ENCODE results near the gene DET1. TPM values are rescaled to one million over a fixed set of nuclear protein-coding genes. Genes with fewer than 3 reads are reported as not detected.

The DET1 gene
- polyA plus RNA-seq, 1 of the 3 experiments (the other 2 are of a cell fraction), result 4.5 TPM

DNA sequence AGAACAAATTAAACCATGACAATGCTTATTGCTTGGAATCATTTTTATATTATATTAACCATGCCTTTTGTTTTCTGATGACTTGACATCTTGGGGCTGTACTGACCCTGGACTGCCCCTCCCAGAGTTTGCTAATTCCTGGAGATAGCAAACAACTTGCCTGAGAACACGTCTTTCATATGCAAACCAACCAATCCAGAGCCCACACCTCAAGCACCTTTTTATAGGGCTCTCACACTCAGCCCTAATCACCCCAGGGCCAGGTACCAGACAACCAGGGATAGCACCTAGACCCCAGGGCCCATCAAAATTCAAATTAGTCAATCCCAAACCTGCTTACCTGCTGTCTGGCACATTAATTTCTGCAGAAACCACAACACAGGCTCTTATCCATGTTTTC, 42.0 kb downstream of the DET1 start:
- Histone ChIP-seq H3K9me3 (no peaks in the 10 kb centered on the region), H3K27ac (ENCODE audit: low read depth in 2 of 2, low read length in 1 of 2) (no peak overlapping the region), H3K4me2 (no peak overlapping the region), H3K9me2 (no peaks in the 10 kb centered on the region), H3F3A (replicated peaks; ENCODE audit: insufficient read depth) (no peaks in the 10 kb centered on the region), H2AFZ (ENCODE audit: low read depth) (no peak overlapping the region), H3K79me2 (ENCODE audit: insufficient read depth) (no peaks in the 10 kb centered on the region), H3K36me3 (replicated peaks in 1 of 2; ENCODE audit: control insufficient read depth in 1 of 2, insufficient read depth in 2 of 2, low read length in 1 of 2) (peaks cover 14 to 23% of the 10 kb centered on the region in 2 experiments), H3K9ac (no peak overlapping the region), H3K4me1 (ENCODE audit: control insufficient read depth in 1 of 2, insufficient read depth in 2 of 2, low read depth in 1 of 2, low read length in 1 of 2) (peaks cover 0 to 3% of the 10 kb centered on the region in 2 experiments; a peak in 1 of 4 replicates), H3K4me3 (ENCODE audit: low read depth in 2 of 2, low read length in 1 of 2) (no peak overlapping the region), H3K27me3 (ENCODE audit: insufficient read depth) (no peaks in the 10 kb centered on the region), H4K20me1 (ENCODE audit: insufficient read depth) (no peaks in the 10 kb centered on the region)
- TF ChIP-seq RXRA (IDR thresholded peaks at IDR 0.05; ENCODE audit: borderline replicate concordance, low read depth) (no peak), GATA2 (CRISPR knock-in tag; IDR thresholded peaks at IDR 0.05) (no peak), ELF1 (IDR thresholded peaks at IDR 0.05) (no peak), YY1 (IDR thresholded peaks at IDR 0.05; ENCODE audit: low read depth) (no peak)
- TF ChIP-seq, protein P1, sequence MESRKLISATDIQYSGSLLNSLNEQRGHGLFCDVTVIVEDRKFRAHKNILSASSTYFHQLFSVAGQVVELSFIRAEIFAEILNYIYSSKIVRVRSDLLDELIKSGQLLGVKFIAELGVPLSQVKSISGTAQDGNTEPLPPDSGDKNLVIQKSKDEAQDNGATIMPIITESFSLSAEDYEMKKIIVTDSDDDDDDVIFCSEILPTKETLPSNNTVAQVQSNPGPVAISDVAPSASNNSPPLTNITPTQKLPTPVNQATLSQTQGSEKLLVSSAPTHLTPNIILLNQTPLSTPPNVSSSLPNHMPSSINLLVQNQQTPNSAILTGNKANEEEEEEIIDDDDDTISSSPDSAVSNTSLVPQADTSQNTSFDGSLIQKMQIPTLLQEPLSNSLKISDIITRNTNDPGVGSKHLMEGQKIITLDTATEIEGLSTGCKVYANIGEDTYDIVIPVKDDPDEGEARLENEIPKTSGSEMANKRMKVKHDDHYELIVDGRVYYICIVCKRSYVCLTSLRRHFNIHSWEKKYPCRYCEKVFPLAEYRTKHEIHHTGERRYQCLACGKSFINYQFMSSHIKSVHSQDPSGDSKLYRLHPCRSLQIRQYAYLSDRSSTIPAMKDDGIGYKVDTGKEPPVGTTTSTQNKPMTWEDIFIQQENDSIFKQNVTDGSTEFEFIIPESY (IDR thresholded peaks at IDR 0.05; ENCODE audit: borderline replicate concordance, low read depth), result no peak
- TF ChIP-seq, protein P2, sequence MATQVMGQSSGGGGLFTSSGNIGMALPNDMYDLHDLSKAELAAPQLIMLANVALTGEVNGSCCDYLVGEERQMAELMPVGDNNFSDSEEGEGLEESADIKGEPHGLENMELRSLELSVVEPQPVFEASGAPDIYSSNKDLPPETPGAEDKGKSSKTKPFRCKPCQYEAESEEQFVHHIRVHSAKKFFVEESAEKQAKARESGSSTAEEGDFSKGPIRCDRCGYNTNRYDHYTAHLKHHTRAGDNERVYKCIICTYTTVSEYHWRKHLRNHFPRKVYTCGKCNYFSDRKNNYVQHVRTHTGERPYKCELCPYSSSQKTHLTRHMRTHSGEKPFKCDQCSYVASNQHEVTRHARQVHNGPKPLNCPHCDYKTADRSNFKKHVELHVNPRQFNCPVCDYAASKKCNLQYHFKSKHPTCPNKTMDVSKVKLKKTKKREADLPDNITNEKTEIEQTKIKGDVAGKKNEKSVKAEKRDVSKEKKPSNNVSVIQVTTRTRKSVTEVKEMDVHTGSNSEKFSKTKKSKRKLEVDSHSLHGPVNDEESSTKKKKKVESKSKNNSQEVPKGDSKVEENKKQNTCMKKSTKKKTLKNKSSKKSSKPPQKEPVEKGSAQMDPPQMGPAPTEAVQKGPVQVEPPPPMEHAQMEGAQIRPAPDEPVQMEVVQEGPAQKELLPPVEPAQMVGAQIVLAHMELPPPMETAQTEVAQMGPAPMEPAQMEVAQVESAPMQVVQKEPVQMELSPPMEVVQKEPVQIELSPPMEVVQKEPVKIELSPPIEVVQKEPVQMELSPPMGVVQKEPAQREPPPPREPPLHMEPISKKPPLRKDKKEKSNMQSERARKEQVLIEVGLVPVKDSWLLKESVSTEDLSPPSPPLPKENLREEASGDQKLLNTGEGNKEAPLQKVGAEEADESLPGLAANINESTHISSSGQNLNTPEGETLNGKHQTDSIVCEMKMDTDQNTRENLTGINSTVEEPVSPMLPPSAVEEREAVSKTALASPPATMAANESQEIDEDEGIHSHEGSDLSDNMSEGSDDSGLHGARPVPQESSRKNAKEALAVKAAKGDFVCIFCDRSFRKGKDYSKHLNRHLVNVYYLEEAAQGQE (IDR thresholded peaks at IDR 0.05; ENCODE audit: low read depth, low read length), result no peak
- ChIA-PET CTCF (no interaction called here), POLR2A (no interaction called here)
- DNase-seq, result no peak
- 85% methylated on average over 1 of the region's 1 CpG for WGBS (ENCODE audit: low lambda C conversion rate)

DNA sequence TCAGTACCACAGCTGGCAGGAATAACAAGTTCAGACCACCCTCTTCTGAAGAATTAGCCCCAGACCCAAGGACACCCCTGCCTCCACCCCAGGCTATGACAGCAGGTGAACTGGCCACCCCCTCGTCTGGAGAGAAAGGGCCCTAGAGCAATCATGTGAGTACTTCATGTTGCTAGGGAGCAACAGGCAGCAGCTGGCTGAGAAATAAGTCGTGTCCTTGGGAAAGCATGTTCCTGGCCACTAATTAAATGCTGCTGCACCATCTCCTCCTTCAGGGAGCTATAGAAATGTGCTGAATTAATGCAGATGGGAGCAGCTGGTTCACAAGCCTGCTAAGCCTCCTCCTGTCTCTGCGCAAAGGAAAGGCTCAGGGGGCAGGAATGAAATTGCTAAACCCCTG, 47.5 kb downstream of the DET1 start:
- Histone ChIP-seq H3K27me3 (ENCODE audit: insufficient read depth) (no peaks in the 10 kb centered on the region), H3K36me3 (replicated peaks in 1 of 2; ENCODE audit: control insufficient read depth in 1 of 2, insufficient read depth in 2 of 2, low read length in 1 of 2) (peaks cover 0 to 4% of the 10 kb centered on the region in 2 experiments), H3K4me1 (ENCODE audit: control insufficient read depth in 1 of 2, insufficient read depth in 2 of 2, low read depth in 1 of 2, low read length in 1 of 2) (peaks cover 0 to 10% of the 10 kb centered on the region in 2 experiments; a peak in 1 of 4 replicates), H3K9ac (no peak overlapping the region), H3F3A (replicated peaks; ENCODE audit: insufficient read depth) (no peaks in the 10 kb centered on the region), H3K9me2 (no peaks in the 10 kb centered on the region), H3K4me2 (no peak overlapping the region), H4K20me1 (ENCODE audit: insufficient read depth) (no peaks in the 10 kb centered on the region), H3K27ac (ENCODE audit: low read depth in 2 of 2, low read length in 1 of 2) (no peak overlapping the region; a peak in 1 of 4 replicates), H3K4me3 (ENCODE audit: low read depth in 2 of 2, low read length in 1 of 2) (no peak overlapping the region), H2AFZ (ENCODE audit: low read depth) (no peak overlapping the region), H3K79me2 (ENCODE audit: insufficient read depth) (no peaks in the 10 kb centered on the region), H3K9me3 (no peaks in the 10 kb centered on the region)
- no peak for TF ChIP-seq NFIC (IDR thresholded peaks at IDR 0.05; ENCODE audit: borderline replicate concordance)
- 75% methylated on average over 3 of the region's 3 CpGs for WGBS (ENCODE audit: low lambda C conversion rate)
- DNase-seq, result no peak
- CTCF ChIA-PET, result interaction anchor here (0.8 to 1.2 kb wide), 3 partner anchors 10 to 29 kb away, joined by 3 to 4 read pairs (median 4); no protein-coding TSS in a partner anchor
- POLR2A ChIA-PET, result no interaction called here
